Ovary (tissue), 9 donors: Measurements from ENCODE around the gene THAP5. TPM values are rescaled to one million over a fixed set of nuclear protein-coding genes. Genes with fewer than 3 reads are reported as not detected.

ENCODE experiments used
- DNase-seq, 5 donors: peaks; one replicate each; pipeline ENCODE4 v3.0.0-alpha.2; 2019 to 2020
- H3K27ac ChIP-seq, 2 donors: fragments of 200-600 bp; one replicate each; pipeline versions ENCODE4 v1.5.1 to v1.8.0; 2019 to 2022
- H3K27me3 ChIP-seq: fragments of 200-600 bp; one replicate; pipeline ENCODE4 v1.8.0; 2022
- H3K36me3 ChIP-seq: fragments of 200-600 bp; sonication (generic); one replicate; pipeline ENCODE4 v1.5.1; 2019
- H3K4me1 ChIP-seq: one replicate; pipeline ENCODE4 v1.8.1; 2013; ENCODE audit warnings: mild to moderate bottlenecking, moderate library complexity; ENCODE audit not compliant: insufficient read depth
- H3K4me3 ChIP-seq: fragments of 200-600 bp; sonication (generic); one replicate; pipeline ENCODE4 v1.5.1; 2017
- H3K9me3 ChIP-seq, 2 donors: fragments of 200-600 bp in 1 of 2; sonication (generic) in 1 of 2; one replicate each; pipeline versions ENCODE4 v1.5.1 to v1.8.1; 2013 to 2019; ENCODE audit warnings: mild to moderate bottlenecking in 1 of 2, moderate library complexity in 1 of 2
- EP300 ChIP-seq: sonication (generic); formaldehyde crosslinking; IDR thresholded peaks from one replicate; pipeline ENCODE4 v1.6.1; 2017; ENCODE audit warnings: antibody characterized with exemption
- POLR2A ChIP-seq: fragments of 450-650 bp; IDR thresholded peaks from one replicate; pipeline ENCODE4 v1.6.1; 2017; ENCODE audit warnings: antibody characterized with exemption, mild to moderate bottlenecking, moderate library complexity
- WGBS, 3 donors: extraction: QIAGEN DNeasy Blood & Tissue Kit in 1 of 3; methylation state at CpG; one replicate each; pipeline versions ENCODE4 v1.1.5 to v1.1.7; 2013 to 2017; 5-methylcytosine and 5-hydroxymethylcytosine counted together
- intact Hi-C, 4 donors: fragments of 100-400 bp; cut with DNase I; formaldehyde crosslinking; loops; one replicate each; pipeline versions ENCODE4 v1.11.0 to v1.15.1; 2022 to 2023
- polyA plus RNA-seq, 2 donors: library from polyadenylated mRNA; stranded (reverse); fragments of 200-250 nt in 1 of 2; fragments of 350-450 nt in 1 of 2; fragmentation: Illumina TruSeq in 1 of 2; extraction: RNeasy Lipid Tissue Mini Kit (QIAGEN cat#74804) in 1 of 2; gene quantifications; one replicate each; pipeline ENCODE4 v1.2.3, GENCODE V29; 2013 to 2014
- total RNA-seq, 7 donors: library from RNA; depleted of rRNA in 2 of 7; stranded (reverse); fragments of >200 nt in 2 of 7; fragmentation: NEBNext Ultra II Directional in 3 of 7; extraction: Animal tissue kit (Norgen Biotek cat#: 25700) in 3 of 7; gene quantifications; one replicate each; pipeline versions ENCODE4 v1.1.0 to v1.2.4, GENCODE V29; 2016 to 2023
- TF ChIP-seq, protein P1 (sequence below), 3 donors: fragments of 450-650 bp in 2 of 3; fragments of 200-600 bp in 1 of 3; IDR thresholded peaks; one replicate each; pipeline versions ENCODE4 v1.5.1 to v1.8.0; 2016 to 2022; ENCODE audit warnings: antibody characterized with exemption in 3 of 3, mild to moderate bottlenecking in 1 of 3
- donor health status: DM: no; HTN: no; CAD: no; lungs with moderate emphysema.
- donor health status: DM: no; HTN: no; CAD: no.
- donor health status: Bipolar disorder and iron deficiency.
- donor health status: DM: yes; HTN: yes; CAD: no.
- donor health status: DM: no; HTN: no; CAD: no.
- donor health status: DM: yes; HTN: yes; CAD: no.

Gene THAP5
- total and polyA plus RNA-seq, 9 donors = 17.0 to 44.5 (median 36.4) TPM

DNA sequence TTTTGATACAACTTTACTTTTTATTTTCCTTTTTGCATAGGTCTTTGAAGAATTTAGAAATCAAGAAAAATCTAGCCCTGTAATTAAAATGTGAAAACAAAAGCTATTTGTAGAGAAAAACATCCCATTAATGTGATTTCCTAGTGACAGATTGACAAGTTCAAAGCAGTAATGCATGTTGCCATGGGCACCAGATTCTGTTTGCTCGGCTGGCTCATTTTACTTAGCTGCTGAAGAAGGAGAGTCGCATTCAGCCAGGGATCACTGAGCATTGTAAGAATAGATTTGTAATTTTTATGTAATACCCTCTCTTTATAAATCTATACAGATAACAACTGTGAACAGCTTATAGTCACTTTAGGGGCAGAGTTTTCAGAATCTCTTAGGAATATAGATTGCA is 28.6 kb upstream of the THAP5 start:
- no peak overlapping the region for H3K4me3 ChIP-seq
- no peaks in the 10 kb centered on the region for H3K4me1 ChIP-seq
- TF ChIP-seq, protein P1, sequence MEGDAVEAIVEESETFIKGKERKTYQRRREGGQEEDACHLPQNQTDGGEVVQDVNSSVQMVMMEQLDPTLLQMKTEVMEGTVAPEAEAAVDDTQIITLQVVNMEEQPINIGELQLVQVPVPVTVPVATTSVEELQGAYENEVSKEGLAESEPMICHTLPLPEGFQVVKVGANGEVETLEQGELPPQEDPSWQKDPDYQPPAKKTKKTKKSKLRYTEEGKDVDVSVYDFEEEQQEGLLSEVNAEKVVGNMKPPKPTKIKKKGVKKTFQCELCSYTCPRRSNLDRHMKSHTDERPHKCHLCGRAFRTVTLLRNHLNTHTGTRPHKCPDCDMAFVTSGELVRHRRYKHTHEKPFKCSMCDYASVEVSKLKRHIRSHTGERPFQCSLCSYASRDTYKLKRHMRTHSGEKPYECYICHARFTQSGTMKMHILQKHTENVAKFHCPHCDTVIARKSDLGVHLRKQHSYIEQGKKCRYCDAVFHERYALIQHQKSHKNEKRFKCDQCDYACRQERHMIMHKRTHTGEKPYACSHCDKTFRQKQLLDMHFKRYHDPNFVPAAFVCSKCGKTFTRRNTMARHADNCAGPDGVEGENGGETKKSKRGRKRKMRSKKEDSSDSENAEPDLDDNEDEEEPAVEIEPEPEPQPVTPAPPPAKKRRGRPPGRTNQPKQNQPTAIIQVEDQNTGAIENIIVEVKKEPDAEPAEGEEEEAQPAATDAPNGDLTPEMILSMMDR (IDR thresholded peaks at IDR 0.05) = no peak
- TF ChIP-seq EP300 (no peak), POLR2A (no peak)
- H3K36me3 ChIP-seq = no peaks in the 10 kb centered on the region
- 78 to 89% (median 85%) methylated on average over 2 of the region's 2 CpGs for WGBS, 3 donors
- no peaks in the 10 kb centered on the region for H3K27me3 ChIP-seq
- no peaks in the 10 kb centered on the region for H3K9me3 ChIP-seq
- intact Hi-C loops = no loop called here
- H3K27ac ChIP-seq = no peak overlapping the region
- no peak for DNase-seq

DNA sequence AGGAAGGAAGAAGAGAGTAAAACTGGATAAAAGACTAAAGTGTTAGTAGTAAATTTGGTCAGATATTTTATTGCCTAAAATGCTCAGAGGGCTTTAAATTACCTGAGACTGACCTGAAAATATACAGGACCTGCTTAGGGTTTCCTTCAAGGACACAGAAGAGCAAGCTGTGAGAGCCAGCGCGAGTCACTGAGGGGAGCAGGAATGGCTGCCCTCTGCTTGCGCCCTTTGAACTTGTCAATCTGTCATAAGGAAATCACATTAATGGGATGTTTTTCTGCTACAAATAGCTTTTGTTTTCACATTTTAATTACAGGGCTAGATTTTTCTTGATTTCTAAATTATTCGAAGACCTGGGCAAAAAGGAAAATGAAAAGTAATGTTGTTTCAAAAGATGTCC is 27.1 kb upstream of the THAP5 start:
- Histone ChIP-seq H3K4me1 (no peaks in the 10 kb centered on the region), H3K4me3 (no peak overlapping the region), H3K27ac (no peak overlapping the region), H3K9me3 (no peaks in the 10 kb centered on the region), H3K36me3 (no peaks in the 10 kb centered on the region), H3K27me3 (no peaks in the 10 kb centered on the region)
- intact Hi-C loops = no loop called here
- TF ChIP-seq EP300 (no peak), POLR2A (no peak)
- TF ChIP-seq, protein P1 (IDR thresholded peaks at IDR 0.05) = no peak
- 83 to 88% (median 85%) methylated on average over 4 of the region's 4 CpGs for WGBS, 3 donors
- no peak for DNase-seq

DNA sequence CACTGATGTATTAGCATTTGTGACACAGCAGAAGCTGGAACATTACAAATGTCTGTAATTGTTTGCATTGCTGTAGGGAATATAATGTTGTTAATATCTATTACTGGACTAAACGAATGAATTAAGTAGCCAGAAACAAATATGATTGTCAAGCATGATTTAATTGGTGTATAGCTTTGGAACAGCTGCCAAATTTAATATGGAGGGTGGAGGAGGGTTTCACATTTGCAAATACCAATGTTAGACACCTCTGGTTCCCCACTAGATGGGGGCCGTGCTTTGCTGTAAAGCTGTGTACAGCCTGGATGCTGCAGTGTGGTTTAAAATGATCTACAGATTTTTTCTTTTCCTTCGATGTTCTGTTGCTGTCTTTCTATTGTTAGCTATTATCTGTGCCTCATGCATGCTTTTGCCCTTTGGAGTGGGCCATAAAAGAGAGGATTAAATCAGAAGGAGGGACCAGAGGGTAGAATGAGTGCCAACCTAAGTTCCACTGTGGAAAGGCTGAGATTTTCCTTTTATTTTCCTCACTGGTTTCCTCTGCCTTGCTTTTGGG is 23.2 kb upstream of the THAP5 start:
- Histone ChIP-seq H3K4me1 (no peaks in the 10 kb centered on the region), H3K27me3 (no peaks in the 10 kb centered on the region), H3K27ac (no peak overlapping the region), H3K9me3 (no peaks in the 10 kb centered on the region), H3K4me3 (no peak overlapping the region), H3K36me3 (no peaks in the 10 kb centered on the region)
- WGBS, 3 donors = 7 to 11% (median 8%) methylated on average over 3 of the region's 3 CpGs
- DNase-seq = no peak
- TF ChIP-seq EP300 (no peak), POLR2A (no peak)
- TF ChIP-seq, protein P1 (IDR thresholded peaks at IDR 0.05) = no peak
- intact Hi-C loops = no loop called here

DNA sequence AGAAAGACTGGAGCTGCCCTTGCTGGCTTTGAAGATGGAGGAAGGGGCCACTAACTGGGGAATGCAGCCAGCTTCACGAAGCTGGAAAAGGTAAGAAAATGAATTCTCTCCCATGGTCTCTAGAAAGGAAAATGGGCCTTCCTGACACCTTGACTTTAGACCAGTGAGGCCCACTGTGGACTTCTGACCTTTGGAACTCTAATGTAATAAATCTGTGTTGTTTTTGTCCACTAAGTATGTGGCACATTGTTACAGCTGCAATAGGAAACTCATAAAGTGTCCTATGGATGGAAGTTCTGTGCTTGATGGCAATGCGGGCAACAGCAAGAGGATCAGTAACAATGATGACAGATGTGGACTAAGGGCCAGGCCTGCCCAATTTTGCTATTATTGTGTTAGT is 21.1 kb upstream of the THAP5 start:
- WGBS, 3 donors = 83 to 88% (median 84%) methylated on average over 2 of the region's 2 CpGs
- DNase-seq = no peak
- H3K9me3 ChIP-seq = no peaks in the 10 kb centered on the region
- intact Hi-C loops = no loop called here
- no peak overlapping the region for H3K27ac ChIP-seq
- H3K36me3 ChIP-seq = no peaks in the 10 kb centered on the region
- H3K27me3 ChIP-seq = no peaks in the 10 kb centered on the region
- H3K4me3 ChIP-seq = no peak overlapping the region
- TF ChIP-seq EP300 (no peak), POLR2A (no peak)
- TF ChIP-seq, protein P1 (IDR thresholded peaks at IDR 0.05) = no peak
- no peaks in the 10 kb centered on the region for H3K4me1 ChIP-seq
